SU-DHL-6 (cell line): Measurements from ENCODE around the gene ARID4A.

Experiments used
- CTCF ChIP-seq: fragments of 200-600 bp; sonication (generic); IDR thresholded peaks from one replicate; pipeline ENCODE4 v1.5.1; 2017; ENCODE audit warnings: antibody characterized with exemption, mild to moderate bottlenecking, low read length, moderate library complexity; ENCODE audit not compliant: insufficient read depth, poor library complexity, severe bottlenecking
- EZH2phosphoT487 ChIP-seq: fragments of 200-600 bp; sonication (generic), shearing (Covaris generic); conservative IDR thresholded peaks from 2 replicates; pipeline ENCODE4 v1.6.1; 2018; ENCODE audit warnings: mild to moderate bottlenecking, antibody characterized with exemption, low read length, moderate library complexity, mixed read lengths

GRCh38 chr14:58280954-58281787, 17.2 kb upstream of the ARID4A start:
- TF ChIP-seq CTCF (no peak), EZH2phosphoT487 (no peak)
